IMR-90 (cell line): ENCODE results near the gene COL25A1. TPM values are rescaled to one million over a fixed set of nuclear protein-coding genes. Genes with fewer than 3 reads are reported as not detected.

Experiments used
- ATAC-seq: fragments of 200-7000 bp; cut with Tn5 transposase; 2 replicates; pipeline ENCODE4 v1.9.1; 2020; ENCODE audit warnings: low read depth, mild to moderate bottlenecking, moderate library complexity
- BruUV-seq: library from RNA; stranded (reverse); fragments of 400-500 nt; replicated peaks from 2 replicates; lab custom pipeline; 2021; lab: Mats Ljungman, UMichigan
- CTCF ChIA-PET: fragments of 300-600 bp; formaldehyde crosslinking; extraction: SDS; loops from one replicate; lab custom pipeline; 2021; ENCODE audit warnings: antibody characterized with exemption; lab: Yijun Ruan, JAX
- POLR2A ChIA-PET: fragments of 300-600 bp; sonication (Branson Sonifier 250); formaldehyde crosslinking; loops from one replicate; lab custom pipeline; 2022; ENCODE audit warnings: antibody characterized with exemption; ENCODE audit not compliant: unreplicated experiment; lab: Charles Lee
- DNase-seq: peaks from one replicate; pipeline ENCODE4 v3.0.0; 2013
- H2AFZ ChIP-seq: replicated peaks from 2 replicates; pipeline ENCODE3; 2013; ENCODE audit warnings: low read length, mild to moderate bottlenecking; ENCODE audit not compliant: poor library complexity
- H2AK5ac ChIP-seq: 2 replicates; pipeline ENCODE4 v1.6.1; 2013; ENCODE audit warnings: low read depth, low read length, inconsistent platforms
- H2AK9ac ChIP-seq: replicated peaks from 2 replicates; pipeline ENCODE3; 2013; ENCODE audit warnings: mild to moderate bottlenecking, low read depth, low read length, moderate library complexity; ENCODE audit not compliant: poor library complexity
- H2BK120ac ChIP-seq: 2 replicates; pipeline ENCODE4 v1.6.1; 2013; ENCODE audit warnings: low read depth, low read length, inconsistent platforms
- H2BK15ac ChIP-seq: 3 replicates; pipeline ENCODE4 v1.6.1; 2013; ENCODE audit warnings: low read depth, low read length, inconsistent platforms
- H2BK20ac ChIP-seq: 2 replicates; pipeline ENCODE4 v1.6.1; 2013; ENCODE audit warnings: low read depth, mild to moderate bottlenecking, inconsistent platforms, low read length, moderate library complexity
- H2BK5ac ChIP-seq: 2 replicates; pipeline ENCODE4 v1.6.1; 2013; ENCODE audit warnings: mild to moderate bottlenecking, low read depth, low read length, inconsistent platforms; ENCODE audit not compliant: poor library complexity, severe bottlenecking
- H3K14ac ChIP-seq: replicated peaks from 2 replicates; pipeline ENCODE4 v1.6.1; 2013; ENCODE audit warnings: low read depth, low read length, inconsistent platforms
- H3K18ac ChIP-seq: 2 replicates; pipeline ENCODE4 v1.6.1; 2013; ENCODE audit warnings: low read depth, low read length, control low read depth
- H3K23ac ChIP-seq: 2 replicates; pipeline ENCODE4 v1.6.1; 2013; ENCODE audit warnings: low read depth, low read length, inconsistent platforms
- H3K27ac ChIP-seq: 2 replicates; pipeline ENCODE4 v1.5.1; 2013; ENCODE audit warnings: mild to moderate bottlenecking, control low read depth, low read length; ENCODE audit not compliant: insufficient read depth
- H3K27me3 ChIP-seq: 2 replicates; pipeline ENCODE4 v1.6.1; 2013; ENCODE audit warnings: low read length; ENCODE audit not compliant: control insufficient read depth, insufficient read depth
- H3K36me3 ChIP-seq: 2 replicates; pipeline ENCODE4 v1.6.1; 2013; ENCODE audit warnings: low read length, mixed read lengths; ENCODE audit not compliant: control insufficient read depth, insufficient read depth
- H3K4ac ChIP-seq: 2 replicates; pipeline ENCODE4 v1.6.1; 2013; ENCODE audit warnings: low read depth, low read length, inconsistent platforms
- H3K4me1 ChIP-seq: 2 replicates; pipeline ENCODE4 v1.6.1; 2013; ENCODE audit warnings: low read length, mixed read lengths; ENCODE audit not compliant: control insufficient read depth, insufficient read depth
- H3K4me2 ChIP-seq: 2 replicates; pipeline ENCODE4 v1.6.1; 2013; ENCODE audit warnings: low read depth, mild to moderate bottlenecking, control low read depth, low read length, moderate library complexity
- H3K4me3 ChIP-seq: 2 replicates; pipeline ENCODE4 v1.5.1; 2013; ENCODE audit warnings: low read depth, mild to moderate bottlenecking, control low read depth, low read length, moderate library complexity; ENCODE audit not compliant: insufficient read depth
- H3K56ac ChIP-seq: 2 replicates; pipeline ENCODE4 v1.6.1; 2013; ENCODE audit warnings: low read length, inconsistent platforms; ENCODE audit not compliant: insufficient read depth; ENCODE audit errors: extremely low read depth
- H3K79me1 ChIP-seq, 2 experiments: 2 replicates each; pipeline ENCODE4 v1.6.1; 2013; ENCODE audit warnings: low read length in 2 of 2, inconsistent platforms in 1 of 2, low read depth in 1 of 2
- H3K9ac ChIP-seq: 2 replicates; pipeline ENCODE4 v1.6.1; 2013; ENCODE audit warnings: low read depth, low read length, control low read depth
- H3K9me1 ChIP-seq: 2 replicates; pipeline ENCODE4 v1.6.1; 2013; ENCODE audit warnings: low read length, inconsistent platforms; ENCODE audit not compliant: insufficient read depth
- H3K9me3 ChIP-seq: 2 replicates; pipeline ENCODE4 v1.6.1; 2013; ENCODE audit warnings: low read length; ENCODE audit not compliant: control insufficient read depth, insufficient read depth
- H4K20me1 ChIP-seq: 2 replicates; pipeline ENCODE4 v1.6.1; 2013; ENCODE audit warnings: low read length, inconsistent platforms; ENCODE audit not compliant: insufficient read depth
- H4K5ac ChIP-seq: 2 replicates; pipeline ENCODE4 v1.6.1; 2013; ENCODE audit warnings: mild to moderate bottlenecking, low read depth, low read length, control low read depth
- H4K8ac ChIP-seq, 2 experiments: 2 replicates each; pipeline ENCODE4 v1.6.1; 2013; ENCODE audit warnings: low read depth in 2 of 2, low read length in 2 of 2, control low read depth in 1 of 2, inconsistent platforms in 1 of 2
- H4K91ac ChIP-seq: 2 replicates; pipeline ENCODE4 v1.6.1; 2013; ENCODE audit warnings: low read depth, low read length, inconsistent platforms; ENCODE audit not compliant: insufficient read depth
- BHLHE40 ChIP-seq: fragments of 150-350 bp; IDR thresholded peaks from 2 replicates; pipeline ENCODE4 v1.6.1; 2016; ENCODE audit warnings: mild to moderate bottlenecking, low read depth, low read length
- CEBPB ChIP-seq: IDR thresholded peaks from 2 replicates; pipeline ENCODE4 v1.6.1; 2012; ENCODE audit warnings: low read depth, low read length, improper control_type of control experiment
- CHD1 ChIP-seq: IDR thresholded peaks from 2 replicates; pipeline ENCODE4 v1.6.1; 2012; ENCODE audit warnings: low read depth, low read length, improper control_type of control experiment
- FOS ChIP-seq: fragments of 150-350 bp; IDR thresholded peaks from 2 replicates; pipeline ENCODE4 v1.6.1; 2016; ENCODE audit warnings: low read depth, low read length
- MAZ ChIP-seq: IDR thresholded peaks from 2 replicates; pipeline ENCODE4 v1.6.1; 2012; ENCODE audit warnings: low read depth, mild to moderate bottlenecking, low read length, improper control_type of control experiment, moderate library complexity, borderline replicate concordance
- MXI1 ChIP-seq: IDR thresholded peaks from 2 replicates; pipeline ENCODE4 v1.6.1; 2012; ENCODE audit warnings: low read depth, mild to moderate bottlenecking, low read length, moderate library complexity, borderline replicate concordance
- NFE2L2 ChIP-seq: fragments of 150-350 bp; IDR thresholded peaks from 2 replicates; pipeline ENCODE4 v1.6.1; 2016; ENCODE audit warnings: low read depth, mild to moderate bottlenecking, low read length
- POLR2A ChIP-seq: IDR thresholded peaks from 2 replicates; pipeline ENCODE4 v1.6.1; 2012; ENCODE audit warnings: mild to moderate bottlenecking, low read depth, low read length
- RAD21 ChIP-seq: IDR thresholded peaks from 2 replicates; pipeline ENCODE4 v1.6.1; 2012; ENCODE audit warnings: low read length, improper control_type of control experiment
- RCOR1 ChIP-seq: IDR thresholded peaks from 2 replicates; pipeline ENCODE4 v1.6.1; 2012; ENCODE audit warnings: mild to moderate bottlenecking, low read length, improper control_type of control experiment; ENCODE audit not compliant: insufficient replicate concordance
- RFX5 ChIP-seq: IDR thresholded peaks from 2 replicates; pipeline ENCODE4 v1.8.0; 2012; ENCODE audit warnings: low read depth, mild to moderate bottlenecking, low read length, moderate library complexity
- SMC3 ChIP-seq: fragments of 150-350 bp; IDR thresholded peaks from 2 replicates; pipeline ENCODE4 v1.6.1; 2016; ENCODE audit warnings: low read depth, mild to moderate bottlenecking, antibody characterized with exemption, low read length, moderate library complexity
- WGBS, 2 experiments: methylation state at CpG; one replicate each; pipeline versions ENCODE4 v1.1.5 to v1.1.7; 2013; ENCODE audit warnings: missing lambda C conversion rate in 2 of 2; ENCODE audit not compliant: insufficient read length in 1 of 2; ENCODE audit errors: extremely low coverage in 2 of 2; 5-methylcytosine and 5-hydroxymethylcytosine counted together
- dilution Hi-C: fragments of 300-500 bp; cut with HindIII; formaldehyde crosslinking; loops from one replicate; pipeline ENCODE4 v1.14.3; 2018; ENCODE audit warnings: low sequenced_read_pairs; ENCODE audit not compliant: unreplicated experiment
- in situ Hi-C: fragments of 300-500 bp; cut with MboI; formaldehyde crosslinking; loops from 3 replicates; pipeline ENCODE4 v1.14.3; 2019; ENCODE audit warnings: low sequenced_read_pairs, inconsistent platforms, mixed read lengths
- intact Hi-C: fragments of 100-400 bp; cut with micrococcal nuclease; formaldehyde crosslinking; loops from 2 replicates; pipeline ENCODE4 v1.10.0; 2022
- polyA plus RNA-seq, 3 experiments: library from polyadenylated mRNA; depleted of rRNA; stranded (reverse); fragments of >200 nt; gene quantifications; 2 replicates each; pipeline ENCODE4 v1.2.3, GENCODE V29; 2012; ENCODE audit warnings: low replicate concordance in 1 of 3
- total RNA-seq: library from RNA; depleted of rRNA; stranded (reverse); fragments of >200 nt; gene quantifications from 2 replicates; pipeline ENCODE4 v1.2.3, GENCODE V29; 2012
- TF ChIP-seq, protein P1 (sequence below): fragments of 150-350 bp; IDR thresholded peaks from 2 replicates; pipeline ENCODE4 v1.6.1; 2016; ENCODE audit warnings: low read depth, mild to moderate bottlenecking, low read length, moderate library complexity, borderline replicate concordance
- TF ChIP-seq, protein P2 (sequence below): conservative IDR thresholded peaks from 2 replicates; pipeline ENCODE4 v1.5.1; 2012; ENCODE audit warnings: mild to moderate bottlenecking, low read depth, low read length, improper control_type of control experiment
- TF ChIP-seq, protein P3 (sequence below): fragments of 150-350 bp; IDR thresholded peaks from 2 replicates; pipeline ENCODE4 v1.6.1; 2017; ENCODE audit warnings: mild to moderate bottlenecking, antibody characterized with exemption, low read length, low read depth

The COL25A1 gene
- total and polyA plus RNA-seq, 2 of the 4 experiments (the other 2 are of a cell fraction) = under 0.01 to 0.05 TPM

DNA sequence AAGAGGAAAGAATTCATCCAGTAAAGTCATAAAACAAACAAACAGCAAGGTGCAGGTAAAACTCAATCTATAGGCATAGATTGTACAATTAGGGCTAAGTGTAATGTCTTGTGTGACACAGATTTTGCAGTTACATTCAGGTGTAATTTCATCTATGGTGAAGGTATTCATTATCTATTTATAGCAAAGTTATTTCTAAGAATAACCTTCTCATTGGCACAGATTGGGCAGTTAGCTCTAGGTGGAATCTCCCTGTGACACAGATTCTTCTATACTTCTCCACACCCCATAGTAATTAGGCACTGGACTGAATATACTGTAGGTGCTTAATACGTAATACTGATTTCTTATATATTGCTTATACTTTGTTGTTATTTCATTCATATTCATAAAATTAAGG, 66.8 kb downstream of the COL25A1 start:
- Histone ChIP-seq H3K4me2 (no peak overlapping the region), H3K9me3 (no peaks in the 10 kb centered on the region), H4K8ac (no peak overlapping the region), H3K18ac (no peak overlapping the region), H2BK20ac (no peak overlapping the region), H3K4ac (no peak overlapping the region), H3K9ac (no peak overlapping the region), H2BK120ac (no peak overlapping the region), H4K91ac (no peak overlapping the region), H3K27ac (no peak overlapping the region), H4K20me1 (no peaks in the 10 kb centered on the region), H2AK5ac (no peak overlapping the region), H2BK15ac (no peak overlapping the region), H2AK9ac (no peak overlapping the region), H3K4me1 (no peaks in the 10 kb centered on the region), H4K5ac (no peak overlapping the region), H3K56ac (no peak overlapping the region), H3K4me3 (no peak overlapping the region), H2AFZ (no peak overlapping the region), H3K23ac (no peak overlapping the region), H3K14ac (no peak overlapping the region), H3K27me3 (no peaks in the 10 kb centered on the region), H3K36me3 (no peaks in the 10 kb centered on the region), H2BK5ac (no peak overlapping the region), H3K79me1 (no peaks in the 10 kb centered on the region), H3K9me1 (no peaks in the 10 kb centered on the region)
- intact Hi-C loops = no loop called here
- ChIA-PET POLR2A (no interaction called here), CTCF (interaction anchor here (0.6 kb wide), 1 partner anchor 1261 kb away, joined by 4 read pairs; no protein-coding TSS in a partner anchor)
- DNase-seq (no peak), ATAC-seq (no peak)
- in situ Hi-C loops = no loop called here
- BruUV-seq = no TSS peak
- WGBS, 2 experiments = no CpG with 5 or more reads among the region's 1 CpG
- dilution Hi-C loops = no loop called here
- TF ChIP-seq, protein P1, sequence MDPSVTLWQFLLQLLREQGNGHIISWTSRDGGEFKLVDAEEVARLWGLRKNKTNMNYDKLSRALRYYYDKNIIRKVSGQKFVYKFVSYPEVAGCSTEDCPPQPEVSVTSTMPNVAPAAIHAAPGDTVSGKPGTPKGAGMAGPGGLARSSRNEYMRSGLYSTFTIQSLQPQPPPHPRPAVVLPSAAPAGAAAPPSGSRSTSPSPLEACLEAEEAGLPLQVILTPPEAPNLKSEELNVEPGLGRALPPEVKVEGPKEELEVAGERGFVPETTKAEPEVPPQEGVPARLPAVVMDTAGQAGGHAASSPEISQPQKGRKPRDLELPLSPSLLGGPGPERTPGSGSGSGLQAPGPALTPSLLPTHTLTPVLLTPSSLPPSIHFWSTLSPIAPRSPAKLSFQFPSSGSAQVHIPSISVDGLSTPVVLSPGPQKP = no peak
- TF ChIP-seq MAZ (no peak), RAD21 (no peak), MXI1 (no peak), RFX5 (no peak), SMC3 (no peak), POLR2A (no peak), FOS (no peak), CEBPB (no peak), NFE2L2 (no peak), CHD1 (no peak), RCOR1 (no peak), BHLHE40 (no peak)
- TF ChIP-seq, protein P2, sequence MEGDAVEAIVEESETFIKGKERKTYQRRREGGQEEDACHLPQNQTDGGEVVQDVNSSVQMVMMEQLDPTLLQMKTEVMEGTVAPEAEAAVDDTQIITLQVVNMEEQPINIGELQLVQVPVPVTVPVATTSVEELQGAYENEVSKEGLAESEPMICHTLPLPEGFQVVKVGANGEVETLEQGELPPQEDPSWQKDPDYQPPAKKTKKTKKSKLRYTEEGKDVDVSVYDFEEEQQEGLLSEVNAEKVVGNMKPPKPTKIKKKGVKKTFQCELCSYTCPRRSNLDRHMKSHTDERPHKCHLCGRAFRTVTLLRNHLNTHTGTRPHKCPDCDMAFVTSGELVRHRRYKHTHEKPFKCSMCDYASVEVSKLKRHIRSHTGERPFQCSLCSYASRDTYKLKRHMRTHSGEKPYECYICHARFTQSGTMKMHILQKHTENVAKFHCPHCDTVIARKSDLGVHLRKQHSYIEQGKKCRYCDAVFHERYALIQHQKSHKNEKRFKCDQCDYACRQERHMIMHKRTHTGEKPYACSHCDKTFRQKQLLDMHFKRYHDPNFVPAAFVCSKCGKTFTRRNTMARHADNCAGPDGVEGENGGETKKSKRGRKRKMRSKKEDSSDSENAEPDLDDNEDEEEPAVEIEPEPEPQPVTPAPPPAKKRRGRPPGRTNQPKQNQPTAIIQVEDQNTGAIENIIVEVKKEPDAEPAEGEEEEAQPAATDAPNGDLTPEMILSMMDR = no peak
- TF ChIP-seq, protein P3, sequence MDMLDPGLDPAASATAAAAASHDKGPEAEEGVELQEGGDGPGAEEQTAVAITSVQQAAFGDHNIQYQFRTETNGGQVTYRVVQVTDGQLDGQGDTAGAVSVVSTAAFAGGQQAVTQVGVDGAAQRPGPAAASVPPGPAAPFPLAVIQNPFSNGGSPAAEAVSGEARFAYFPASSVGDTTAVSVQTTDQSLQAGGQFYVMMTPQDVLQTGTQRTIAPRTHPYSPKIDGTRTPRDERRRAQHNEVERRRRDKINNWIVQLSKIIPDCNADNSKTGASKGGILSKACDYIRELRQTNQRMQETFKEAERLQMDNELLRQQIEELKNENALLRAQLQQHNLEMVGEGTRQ = no peak
